NCI-H345 treated with DMSO at 0.1 percent for 48 hours (cell line): ENCODE results near the gene TMEM86B.

Experiments
- DNase-seq: peaks from one replicate; lab custom pipeline; 2025; ENCODE audit not compliant: unreplicated experiment; lab: John Stamatoyannopoulos, UW

The TMEM86B gene

GRCh38 chr19:55228403-55229031, at the start of gene TMEM86B:
Gene TMEM86B (minus strand): TSS chr19:55228763. CDS start chr19:55228741, 22 bp downstream.
- no peak for DNase-seq

- DNase-seq, result no peak
These were observed 48.9 kb upstream of the TMEM86B start for GRCh38 chr19:55277494-55277893.

- no peak for DNase-seq
These were observed 48.3 kb upstream of the TMEM86B start for GRCh38 chr19:55276720-55277430.

- DNase-seq, result no peak
These were observed 47.5 kb upstream of the TMEM86B start for GRCh38 chr19:55275851-55276719.

- DNase-seq, result no peak
These were observed 45.6 kb upstream of the TMEM86B start for GRCh38 chr19:55273978-55274707.

GRCh38 chr19:55272142-55272541, 43.6 kb upstream of the TMEM86B start:
- DNase-seq, result no peak

- DNase-seq, result no peak
These were observed 41.8 kb upstream of the TMEM86B start for GRCh38 chr19:55270172-55270942.

GRCh38 chr19:55269299-55269698, 40.7 kb upstream of the TMEM86B start:
- no peak for DNase-seq

GRCh38 chr19:55266840-55267239, 38.3 kb upstream of the TMEM86B start:
- no peak for DNase-seq

GRCh38 chr19:55266404-55266803, 37.8 kb upstream of the TMEM86B start:
- DNase-seq, result no peak

- DNase-seq, result no peak
These were observed 37.3 kb upstream of the TMEM86B start for GRCh38 chr19:55265723-55266386.

- DNase-seq, result no peak
These were observed 36.6 kb upstream of the TMEM86B start for GRCh38 chr19:55265173-55265572.

- no peak for DNase-seq
These were observed 36.0 kb upstream of the TMEM86B start for GRCh38 chr19:55264531-55264930.

GRCh38 chr19:55262359-55262758, 33.8 kb upstream of the TMEM86B start:
- no peak for DNase-seq

- no peak for DNase-seq
These were observed 33.1 kb upstream of the TMEM86B start for GRCh38 chr19:55261671-55262126.

- DNase-seq, result no peak
These were observed 31.1 kb upstream of the TMEM86B start for GRCh38 chr19:55259540-55260210.

- peak; percentile 81 for DNase-seq
These were observed 30.4 kb upstream of the TMEM86B start, which contains the start of gene PPP6R1 for GRCh38 chr19:55258828-55259539. Gene PPP6R1 (minus strand): TSS chr19:55259017. CDS start chr19:55247103, 11,914 bp downstream.

GRCh38 chr19:55258476-55258827, 29.9 kb upstream of the TMEM86B start:
- DNase-seq, result no peak
